Breast epithelium (tissue), 4 donors: ENCODE measurements around the gene TTC28. TPM values are rescaled to one million over a fixed set of nuclear protein-coding genes. Genes with fewer than 3 reads are reported as not detected.
"Not testable (repeated sequence)": the region's sequence is repeated elsewhere in the genome, so short reads cannot be mapped to it uniquely, and the experiment has no call there.

Source experiments
- DNase-seq, 2 donors: peaks; one replicate each; pipeline ENCODE4 v3.0.0-alpha.2; 2019; ENCODE audit warnings: low spot score in 2 of 2
- H3K27ac ChIP-seq, 2 donors: fragments of 200-600 bp; sonication (generic) in 1 of 2; one replicate each; pipeline ENCODE4 v1.5.1; 2016 to 2019; ENCODE audit warnings: mild to moderate bottlenecking in 1 of 2
- H3K27me3 ChIP-seq, 2 donors: fragments of 200-600 bp; sonication (generic) in 1 of 2; one replicate each; pipeline versions ENCODE4 v1.5.1 to v1.6.0; 2017 to 2019; ENCODE audit warnings: control low read depth in 1 of 2, mild to moderate bottlenecking in 1 of 2
- H3K36me3 ChIP-seq: fragments of 200-600 bp; one replicate; pipeline ENCODE4 v1.5.1; 2019
- H3K4me1 ChIP-seq, 2 donors: fragments of 200-600 bp; sonication (generic); one replicate each; pipeline ENCODE4 v1.5.1; 2016 to 2019; ENCODE audit warnings: control low read depth in 1 of 2
- H3K4me3 ChIP-seq, 3 donors: fragments of 200-600 bp; sonication (generic); 1 replicate in 2 of 3; 2 replicates in 1 of 3; pipeline ENCODE4 v1.5.1; 2016 to 2019; ENCODE audit warnings: mild to moderate bottlenecking in 3 of 3, moderate library complexity in 2 of 3
- H3K9me3 ChIP-seq, 2 donors: fragments of 200-600 bp; sonication (generic) in 1 of 2; one replicate each; pipeline ENCODE4 v1.5.1; 2016 to 2019; ENCODE audit warnings: control low read depth in 1 of 2
- CTCF ChIP-seq, 3 donors: fragments of 450-650 bp; IDR thresholded peaks; one replicate each; pipeline ENCODE4 v1.5.1; 2016 to 2017; ENCODE audit warnings: antibody characterized with exemption in 3 of 3, mild to moderate bottlenecking in 3 of 3, moderate library complexity in 3 of 3
- POLR2A ChIP-seq: fragments of 450-650 bp; IDR thresholded peaks from one replicate; pipeline ENCODE4 v1.6.1; 2016; ENCODE audit warnings: antibody characterized with exemption, mild to moderate bottlenecking, moderate library complexity
- POLR2AphosphoS5 ChIP-seq, 3 donors: sonication (generic); formaldehyde crosslinking; IDR thresholded peaks; one replicate each; pipeline ENCODE4 v1.6.1; 2017; ENCODE audit warnings: antibody characterized with exemption in 3 of 3
- intact Hi-C: fragments of 100-400 bp; cut with DNase I; formaldehyde crosslinking; loops from one replicate; pipeline ENCODE4 v1.15.1; 2023; ENCODE audit warnings: low total_unique reads
- total RNA-seq, 3 donors: library from RNA; depleted of rRNA; stranded (reverse); fragments of >200 nt; gene quantifications; one replicate each; pipeline ENCODE4 v1.1.0, GENCODE V29; 2016

TTC28 gene
- total RNA-seq, 3 donors from 2014 or later = 33.5 to 43.3 (median 40.2) TPM

- TF ChIP-seq POLR2AphosphoS5 (IDR thresholded peaks at IDR 0.05) = no peak
- TF ChIP-seq CTCF (IDR thresholded peaks at IDR 0.05) = no peak
- no peak for TF ChIP-seq POLR2A
- no peaks in the 10 kb centered on the region for H3K9me3 ChIP-seq
- intact Hi-C loops = no loop called here
These were observed 506.6 kb downstream of the TTC28 start for GRCh38 chr22:28172892-28173670.

GRCh38 chr22:28171712-28172111 lies 507.9 kb downstream of the TTC28 start:
- no peak overlapping the region for H3K4me3 ChIP-seq
- intact Hi-C loops = no loop called here
- no peak overlapping the region for H3K27ac ChIP-seq
- no peaks in the 10 kb centered on the region for H3K36me3 ChIP-seq
- H3K9me3 ChIP-seq = no peaks in the 10 kb centered on the region
- no peak for TF ChIP-seq CTCF (IDR thresholded peaks at IDR 0.05)
- no peak for TF ChIP-seq POLR2A
- TF ChIP-seq POLR2AphosphoS5 (IDR thresholded peaks at IDR 0.05) = no peak
- no peaks in the 10 kb centered on the region for H3K27me3 ChIP-seq
- no peak for DNase-seq
- no peaks in the 10 kb centered on the region for H3K4me1 ChIP-seq

More at GRCh38 chr22:28172892-28173670, 506.6 kb downstream of the TTC28 start:
- no peak overlapping the region for H3K4me3 ChIP-seq
- no peak overlapping the region for H3K27ac ChIP-seq
- DNase-seq = no peak
- H3K36me3 ChIP-seq = no peaks in the 10 kb centered on the region
- H3K4me1 ChIP-seq = no peaks in the 10 kb centered on the region
- no peaks in the 10 kb centered on the region for H3K27me3 ChIP-seq

GRCh38 chr22:28171115-28171514 lies 508.5 kb downstream of the TTC28 start:
- intact Hi-C loops = no loop called here
- no peak for DNase-seq
- Histone ChIP-seq H3K4me1 (no peaks in the 10 kb centered on the region), H3K27ac (no peak overlapping the region), H3K4me3 (no peak overlapping the region), H3K36me3 (no peaks in the 10 kb centered on the region), H3K9me3 (no peaks in the 10 kb centered on the region), H3K27me3 (no peaks in the 10 kb centered on the region)
- no peak for TF ChIP-seq CTCF (IDR thresholded peaks at IDR 0.05)
- TF ChIP-seq POLR2AphosphoS5 (IDR thresholded peaks at IDR 0.05) = no peak
- no peak for TF ChIP-seq POLR2A

- H3K36me3 ChIP-seq, H3K4me1 ChIP-seq, H3K27ac ChIP-seq, H3K4me3 ChIP-seq, DNase-seq, H3K9me3 ChIP-seq, H3K27me3 ChIP-seq, intact Hi-C loops: not testable (repeated sequence)
These were observed 510.3 kb downstream of the TTC28 start for GRCh38 chr22:28169314-28169713.

GRCh38 chr22:28155808-28156207 lies 523.8 kb downstream of the TTC28 start:
- Histone ChIP-seq H3K4me1 (no peaks in the 10 kb centered on the region), H3K9me3 (no peaks in the 10 kb centered on the region), H3K27ac (no peak overlapping the region), H3K27me3 (no peaks in the 10 kb centered on the region), H3K36me3 (no peaks in the 10 kb centered on the region), H3K4me3 (no peak overlapping the region)
- DNase-seq = no peak
- TF ChIP-seq POLR2A (no peak), POLR2AphosphoS5 (IDR thresholded peaks at IDR 0.05) (no peak), CTCF (IDR thresholded peaks at IDR 0.05) (no peak)
- intact Hi-C loops = no loop called here
